Nephron (organoid): ENCODE measurements around the gene B3GNT3.

ENCODE experiments used
- H3K27ac Mint-ChIP-seq, 3 experiments: 2 replicates each; pipeline ENCODE4 v1.8.0; 2020; ENCODE audit warnings: mixed read lengths in 3 of 3, mild to moderate bottlenecking in 2 of 3, moderate library complexity in 1 of 3
- H3K27me3 Mint-ChIP-seq: 2 replicates; pipeline ENCODE4 v1.8.0; 2021; ENCODE audit warnings: low read depth, mild to moderate bottlenecking, moderate library complexity, mixed read lengths
- H3K36me3 Mint-ChIP-seq: 2 replicates; pipeline ENCODE4 v1.8.0; 2020; ENCODE audit warnings: low read depth, mixed read lengths
- H3K4me1 Mint-ChIP-seq: 2 replicates; pipeline ENCODE4 v1.8.0; 2020; ENCODE audit warnings: mixed read lengths
- H3K4me3 Mint-ChIP-seq, 3 experiments: 2 replicates each; pipeline ENCODE4 v1.8.0; 2020; ENCODE audit warnings: mild to moderate bottlenecking in 3 of 3, mixed read lengths in 3 of 3, moderate library complexity in 2 of 3
- H3K9me3 Mint-ChIP-seq: 2 replicates; pipeline ENCODE4 v1.8.0; 2020; ENCODE audit warnings: mixed read lengths
- TF ChIP-seq, protein P1 (sequence below), 3 experiments: fragments of 200-600 bp; sonication (generic); IDR thresholded peaks; one replicate each; pipeline ENCODE4 v1.5.0; 2021; ENCODE audit warnings: antibody characterized with exemption in 3 of 3; ENCODE audit not compliant: unreplicated experiment in 3 of 3

Gene B3GNT3

GRCh38 chr19:17755443-17755890, 39.5 kb upstream of the B3GNT3 start:
- Mint-ChIP-seq H3K4me1 (no peaks in the 10 kb centered on the region), H3K4me3 (no peak overlapping the region), H3K9me3 (no peaks in the 10 kb centered on the region), H3K36me3 (no peaks in the 10 kb centered on the region), H3K27me3 (peaks cover 11% of the 10 kb centered on the region), H3K27ac (no peak overlapping the region)
- TF ChIP-seq, protein P1, sequence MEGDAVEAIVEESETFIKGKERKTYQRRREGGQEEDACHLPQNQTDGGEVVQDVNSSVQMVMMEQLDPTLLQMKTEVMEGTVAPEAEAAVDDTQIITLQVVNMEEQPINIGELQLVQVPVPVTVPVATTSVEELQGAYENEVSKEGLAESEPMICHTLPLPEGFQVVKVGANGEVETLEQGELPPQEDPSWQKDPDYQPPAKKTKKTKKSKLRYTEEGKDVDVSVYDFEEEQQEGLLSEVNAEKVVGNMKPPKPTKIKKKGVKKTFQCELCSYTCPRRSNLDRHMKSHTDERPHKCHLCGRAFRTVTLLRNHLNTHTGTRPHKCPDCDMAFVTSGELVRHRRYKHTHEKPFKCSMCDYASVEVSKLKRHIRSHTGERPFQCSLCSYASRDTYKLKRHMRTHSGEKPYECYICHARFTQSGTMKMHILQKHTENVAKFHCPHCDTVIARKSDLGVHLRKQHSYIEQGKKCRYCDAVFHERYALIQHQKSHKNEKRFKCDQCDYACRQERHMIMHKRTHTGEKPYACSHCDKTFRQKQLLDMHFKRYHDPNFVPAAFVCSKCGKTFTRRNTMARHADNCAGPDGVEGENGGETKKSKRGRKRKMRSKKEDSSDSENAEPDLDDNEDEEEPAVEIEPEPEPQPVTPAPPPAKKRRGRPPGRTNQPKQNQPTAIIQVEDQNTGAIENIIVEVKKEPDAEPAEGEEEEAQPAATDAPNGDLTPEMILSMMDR (IDR thresholded peaks at IDR 0.05; ENCODE audit: unreplicated experiment in 3 of 3), result no peak

- TF ChIP-seq, protein P1 (IDR thresholded peaks at IDR 0.05; ENCODE audit: unreplicated experiment in 3 of 3), result no peak
- H3K4me3 Mint-ChIP-seq, result no peak overlapping the region
- H3K9me3 Mint-ChIP-seq, result no peaks in the 10 kb centered on the region
Observed at GRCh38 chr19:17755977-17756670, 38.8 kb upstream of the B3GNT3 start.

GRCh38 chr19:17757125-17757524, 37.8 kb upstream of the B3GNT3 start:
- TF ChIP-seq, protein P1 (IDR thresholded peaks at IDR 0.05; ENCODE audit: unreplicated experiment in 3 of 3), result no peak
- Mint-ChIP-seq H3K36me3 (no peaks in the 10 kb centered on the region), H3K4me1 (no peaks in the 10 kb centered on the region), H3K27me3 (peaks cover 11% of the 10 kb centered on the region), H3K4me3 (no peak overlapping the region), H3K9me3 (no peaks in the 10 kb centered on the region), H3K27ac (no peak overlapping the region)

More at GRCh38 chr19:17755977-17756670, 38.8 kb upstream of the B3GNT3 start:
- no peaks in the 10 kb centered on the region for H3K4me1 Mint-ChIP-seq
- no peaks in the 10 kb centered on the region for H3K36me3 Mint-ChIP-seq
- peaks cover 11% of the 10 kb centered on the region for H3K27me3 Mint-ChIP-seq
- no peak overlapping the region for H3K27ac Mint-ChIP-seq

GRCh38 chr19:17758515-17758914, 36.4 kb upstream of the B3GNT3 start:
- TF ChIP-seq, protein P1 (IDR thresholded peaks at IDR 0.05; ENCODE audit: unreplicated experiment in 3 of 3), result no peak
- Mint-ChIP-seq H3K36me3 (no peaks in the 10 kb centered on the region), H3K4me3 (no peak overlapping the region)

DNA sequence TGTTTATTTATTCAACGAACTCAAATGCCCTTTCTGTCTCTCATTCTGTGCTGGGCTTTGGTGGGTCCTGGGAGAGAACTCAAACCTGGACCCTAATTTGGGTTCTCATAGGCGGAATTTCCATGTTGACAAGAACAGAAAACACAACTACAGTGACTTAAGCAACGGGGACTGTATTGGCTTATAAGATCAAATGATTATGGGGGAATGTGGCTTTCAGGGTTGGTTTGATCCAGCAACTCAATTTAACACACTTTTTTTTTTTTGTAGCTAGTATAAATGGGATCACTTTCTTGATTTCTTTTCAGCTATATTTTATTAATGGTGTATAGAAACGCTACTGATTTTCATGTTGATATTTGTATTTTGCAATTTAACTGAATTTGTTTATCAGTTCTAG, 33.8 kb upstream of the B3GNT3 start:
- Mint-ChIP-seq H3K4me3 (no peak overlapping the region), H3K27ac (no peak overlapping the region), H3K27me3 (peaks cover 6% of the 10 kb centered on the region), H3K9me3 (no peaks in the 10 kb centered on the region), H3K36me3 (no peaks in the 10 kb centered on the region), H3K4me1 (no peaks in the 10 kb centered on the region)
- TF ChIP-seq, protein P1 (IDR thresholded peaks at IDR 0.05; ENCODE audit: unreplicated experiment in 3 of 3), result no peak

More at GRCh38 chr19:17758515-17758914, 36.4 kb upstream of the B3GNT3 start:
- no peak overlapping the region for H3K27ac Mint-ChIP-seq
- no peaks in the 10 kb centered on the region for H3K9me3 Mint-ChIP-seq
- H3K4me1 Mint-ChIP-seq, result no peaks in the 10 kb centered on the region
- H3K27me3 Mint-ChIP-seq, result peaks cover 11% of the 10 kb centered on the region
